ENCODE measurements around the gene MEP1B. TPM values are rescaled to one million over a fixed set of nuclear protein-coding genes. Genes with fewer than 3 reads are reported as not detected.
"Not testable (repeated sequence)": the region's sequence is repeated elsewhere in the genome, so short reads cannot be mapped to it uniquely, and the experiment has no call there.

Gene MEP1B
- total RNA-seq, 3 donors from 2014 or later = 5.9 to 11.6 (median 6.9) TPM

DNA sequence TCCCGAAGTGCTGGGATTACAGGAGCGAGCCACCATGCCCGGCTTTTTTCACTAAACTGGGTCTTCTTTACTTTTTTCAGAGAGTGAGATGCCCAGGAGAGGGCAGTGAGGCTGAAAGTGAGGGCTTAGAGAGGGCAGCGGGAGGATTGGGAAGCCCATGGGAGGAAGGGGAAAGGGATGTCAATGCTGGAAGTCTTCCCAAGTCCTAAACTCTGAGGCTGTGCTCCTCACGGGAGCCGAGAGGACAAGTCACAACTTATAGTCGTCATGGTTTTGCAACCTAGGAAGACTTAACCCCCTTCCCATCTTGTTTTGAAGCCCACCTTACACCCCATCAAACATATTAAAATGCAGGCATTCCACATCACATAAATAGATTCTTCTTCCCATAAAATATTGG, 15.1 kb upstream of the MEP1B start:
- no peak overlapping the region for H3K4me3 ChIP-seq

DNA sequence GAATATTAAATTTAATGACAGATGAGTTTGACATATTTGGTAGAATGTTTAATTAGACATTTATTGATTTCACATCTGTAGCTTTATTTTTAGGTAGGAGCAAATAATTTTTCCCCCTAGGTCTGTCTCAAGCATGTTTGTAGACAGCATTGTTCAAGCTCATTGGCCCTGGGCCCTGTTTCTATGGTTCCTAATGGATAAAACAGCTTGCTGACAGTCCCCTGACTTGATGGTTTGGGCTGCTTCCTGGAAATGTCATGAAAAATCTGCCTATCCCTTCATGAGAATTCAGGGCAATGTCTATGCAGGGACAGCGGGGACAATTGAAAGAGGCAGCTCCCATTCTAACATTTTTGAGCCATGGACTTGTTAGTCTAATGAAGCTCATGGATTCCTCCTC, 14.6 kb upstream of the MEP1B start:
- TF ChIP-seq, protein P1, sequence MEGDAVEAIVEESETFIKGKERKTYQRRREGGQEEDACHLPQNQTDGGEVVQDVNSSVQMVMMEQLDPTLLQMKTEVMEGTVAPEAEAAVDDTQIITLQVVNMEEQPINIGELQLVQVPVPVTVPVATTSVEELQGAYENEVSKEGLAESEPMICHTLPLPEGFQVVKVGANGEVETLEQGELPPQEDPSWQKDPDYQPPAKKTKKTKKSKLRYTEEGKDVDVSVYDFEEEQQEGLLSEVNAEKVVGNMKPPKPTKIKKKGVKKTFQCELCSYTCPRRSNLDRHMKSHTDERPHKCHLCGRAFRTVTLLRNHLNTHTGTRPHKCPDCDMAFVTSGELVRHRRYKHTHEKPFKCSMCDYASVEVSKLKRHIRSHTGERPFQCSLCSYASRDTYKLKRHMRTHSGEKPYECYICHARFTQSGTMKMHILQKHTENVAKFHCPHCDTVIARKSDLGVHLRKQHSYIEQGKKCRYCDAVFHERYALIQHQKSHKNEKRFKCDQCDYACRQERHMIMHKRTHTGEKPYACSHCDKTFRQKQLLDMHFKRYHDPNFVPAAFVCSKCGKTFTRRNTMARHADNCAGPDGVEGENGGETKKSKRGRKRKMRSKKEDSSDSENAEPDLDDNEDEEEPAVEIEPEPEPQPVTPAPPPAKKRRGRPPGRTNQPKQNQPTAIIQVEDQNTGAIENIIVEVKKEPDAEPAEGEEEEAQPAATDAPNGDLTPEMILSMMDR (IDR thresholded peaks at IDR 0.05) = no peak
- intact Hi-C loops (cut with DNase I, micrococcal nuclease) = no loop called here
- no peak for ATAC-seq
- Histone ChIP-seq H3K36me3 (ENCODE audit: low read depth) (no peaks in the 10 kb centered on the region), H3K4me1 (ENCODE audit: low read depth) (no peaks in the 10 kb centered on the region), H3K4me3 (no peak overlapping the region), H3K9me3 (no peaks in the 10 kb centered on the region)
- no peak for DNase-seq

More for the DNA sequence above, 15.1 kb upstream of the MEP1B start:
- TF ChIP-seq, protein P1 (IDR thresholded peaks at IDR 0.05) = no peak
- no peaks in the 10 kb centered on the region for H3K9me3 ChIP-seq
- no peaks in the 10 kb centered on the region for H3K36me3 ChIP-seq (ENCODE audit: low read depth)
- H3K4me1 ChIP-seq (ENCODE audit: low read depth) = no peaks in the 10 kb centered on the region
- no peak for ATAC-seq
- DNase-seq = no peak
- intact Hi-C loops (cut with DNase I, micrococcal nuclease) = no loop called here

DNA sequence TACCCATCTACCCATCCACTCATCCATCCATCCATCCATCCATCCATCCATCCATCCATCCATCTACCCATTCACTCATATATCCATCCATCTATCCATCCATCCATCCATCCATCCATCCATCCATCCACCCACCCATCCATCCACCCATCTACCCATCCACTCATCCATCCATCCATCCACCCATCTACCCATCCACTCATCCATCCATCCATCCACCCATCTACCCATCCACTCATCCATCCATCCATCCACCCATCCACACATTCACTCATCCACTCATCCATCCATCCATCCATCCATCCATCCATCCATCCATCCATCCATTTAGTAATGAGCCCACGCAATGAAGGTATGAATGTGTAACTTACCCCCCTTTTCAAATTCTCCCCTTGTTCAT, 13.1 kb upstream of the MEP1B start:
- not testable (repeated sequence) for ATAC-seq

DNA sequence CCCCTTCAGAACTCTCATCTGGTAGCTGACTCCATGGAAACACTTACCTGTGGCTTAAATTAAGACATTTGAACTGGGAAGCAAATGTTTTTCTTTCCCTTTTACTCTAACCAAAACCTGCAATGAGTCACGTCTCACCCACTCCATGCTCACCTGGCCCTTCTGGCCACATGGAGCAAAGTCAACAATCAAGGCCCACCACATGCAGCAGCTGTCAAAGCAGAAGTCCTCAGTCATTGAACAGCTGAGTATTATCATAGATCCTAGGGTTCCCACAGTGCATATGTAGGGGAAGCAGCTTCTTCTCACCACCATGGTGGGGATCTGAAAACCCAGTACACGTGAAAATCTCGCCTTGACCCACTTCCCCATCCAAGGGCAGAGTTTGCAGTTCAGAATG, 12.3 kb upstream of the MEP1B start:
- TF ChIP-seq, protein P1 (IDR thresholded peaks at IDR 0.05) = no peak
- Histone ChIP-seq H3K4me3 (no peak overlapping the region), H3K9me3 (no peaks in the 10 kb centered on the region), H3K36me3 (ENCODE audit: low read depth) (no peaks in the 10 kb centered on the region), H3K4me1 (ENCODE audit: low read depth) (peaks cover 3% of the 10 kb centered on the region)
- intact Hi-C loops (cut with DNase I, micrococcal nuclease) = no loop called here
- peak; percentile 17 for ATAC-seq
- no peak for DNase-seq

More for the DNA sequence above, 13.1 kb upstream of the MEP1B start:
- H3K36me3 ChIP-seq (ENCODE audit: low read depth); H3K4me3 ChIP-seq; DNase-seq; H3K4me1 ChIP-seq (ENCODE audit: low read depth); intact Hi-C loops (cut with DNase I, micrococcal nuclease); H3K9me3 ChIP-seq: not testable (repeated sequence)

DNA sequence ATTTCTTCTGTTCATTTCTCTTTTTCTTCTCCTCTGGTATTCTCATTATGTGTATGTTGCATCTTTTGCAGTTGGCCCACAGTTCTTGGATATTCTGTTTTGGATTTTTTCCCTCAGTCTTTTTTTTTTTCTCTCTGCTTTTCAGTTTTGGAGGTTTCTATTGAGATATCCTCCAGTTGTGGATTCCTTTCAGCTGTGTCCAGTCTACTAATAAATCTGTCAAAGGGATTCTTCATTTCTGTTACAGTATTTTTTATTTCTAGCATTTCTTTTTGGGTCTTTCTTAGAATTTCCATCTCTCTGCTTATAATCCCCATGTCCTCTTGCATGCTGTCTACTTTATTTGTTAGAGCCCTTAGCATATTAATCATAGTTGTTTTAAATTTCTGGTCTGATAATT, 6.3 kb upstream of the MEP1B start:
- Histone ChIP-seq H3K4me1 (ENCODE audit: low read depth) (peaks cover 7% of the 10 kb centered on the region), H3K9me3 (no peaks in the 10 kb centered on the region), H3K36me3 (ENCODE audit: low read depth) (no peaks in the 10 kb centered on the region), H3K4me3 (no peak overlapping the region)
- ATAC-seq = no peak
- DNase-seq = no peak
- TF ChIP-seq, protein P1 (IDR thresholded peaks at IDR 0.05) = no peak
- intact Hi-C loops (cut with DNase I, micrococcal nuclease) = no loop called here

DNA sequence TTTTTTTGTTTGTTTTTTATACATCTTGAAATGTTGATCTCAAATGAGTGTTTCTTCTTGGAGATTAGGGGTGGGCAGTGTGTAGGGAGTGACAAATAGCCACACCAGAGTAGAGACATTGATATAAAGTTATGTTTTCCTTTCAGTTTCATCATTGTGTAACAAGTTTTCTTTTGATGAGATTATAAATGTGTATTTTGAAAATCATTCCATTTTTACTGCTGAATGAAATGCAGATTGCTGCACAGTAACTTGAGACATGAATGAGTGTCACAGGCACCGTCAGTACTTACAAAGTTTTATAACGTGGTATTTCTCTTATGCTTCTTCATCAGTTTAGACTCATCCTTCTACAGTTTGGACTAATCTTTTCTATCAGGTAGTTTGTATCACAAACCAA, 370 bp downstream of the MEP1B start:
- DNase-seq = no peak
- Histone ChIP-seq H3K9me3 (no peaks in the 10 kb centered on the region), H3K4me1 (ENCODE audit: low read depth) (peaks cover 3% of the 10 kb centered on the region), H3K4me3 (no peak overlapping the region), H3K36me3 (ENCODE audit: low read depth) (no peaks in the 10 kb centered on the region)
- TF ChIP-seq, protein P1 (IDR thresholded peaks at IDR 0.05) = no peak
- ATAC-seq = peak; percentile 69
- intact Hi-C loops (cut with DNase I, micrococcal nuclease) = no loop called here

Data from mucosa of descending colon (tissue), 3 donors.